Stimulated activated CD4-positive, alpha-beta T cell treated with anti-CD3 and anti-CD28 coated beads, Interleukin-1b, Interleukin-23, amount 100 ng/mL, for 24 hours (primary cell): ENCODE data around the gene APOBEC4.
"Not testable (repeated sequence)": the region's sequence is repeated elsewhere in the genome, so short reads cannot be mapped to it uniquely, and the experiment has no call there.

Source experiments
- DNase-seq, 4 experiments: peaks; one replicate each; pipeline ENCODE4 v3.0.0-alpha.2; 2020; ENCODE audit warnings: low read depth in 4 of 4, low spot score in 1 of 4

The APOBEC4 gene

GRCh38 chr1:183635099-183635605 is 18.0 kb downstream of the APOBEC4 start:
- DNase-seq: no peak

- DNase-seq: no peak
Observed at GRCh38 chr1:183634429-183635065, 18.6 kb downstream of the APOBEC4 start.

GRCh38 chr1:183633676-183634343 is 19.3 kb downstream of the APOBEC4 start:
- no peak for DNase-seq

- DNase-seq: no peak
Observed at GRCh38 chr1:183632964-183633363, 20.2 kb downstream of the APOBEC4 start.

GRCh38 chr1:183632114-183632513 is 21.0 kb downstream of the APOBEC4 start:
- no peak for DNase-seq

- no peak for DNase-seq
Observed at GRCh38 chr1:183630748-183631147, 22.4 kb downstream of the APOBEC4 start.

- no peak for DNase-seq
Observed at GRCh38 chr1:183628537-183628936, 24.6 kb downstream of the APOBEC4 start.

GRCh38 chr1:183626236-183626635 is 26.9 kb downstream of the APOBEC4 start:
- not testable (repeated sequence) for DNase-seq

- peak in 1 of 4 experiments; percentile 14 for DNase-seq
Observed at GRCh38 chr1:183622884-183623785, 30.0 kb downstream of the APOBEC4 start.

GRCh38 chr1:183622013-183622412 is 31.1 kb downstream of the APOBEC4 start:
- DNase-seq: no peak

- DNase-seq: no peak
Observed at GRCh38 chr1:183620311-183620710, 32.8 kb downstream of the APOBEC4 start.

- no peak for DNase-seq
Observed at GRCh38 chr1:183619781-183620180, 33.3 kb downstream of the APOBEC4 start.

GRCh38 chr1:183618202-183618601 is 34.9 kb downstream of the APOBEC4 start:
- DNase-seq: not testable (repeated sequence)

GRCh38 chr1:183612975-183613374 is 40.1 kb downstream of the APOBEC4 start:
- not testable (repeated sequence) for DNase-seq

GRCh38 chr1:183612407-183612806 is 40.7 kb downstream of the APOBEC4 start:
- DNase-seq: no peak

- no peak for DNase-seq
Observed at GRCh38 chr1:183611021-183611420, 42.1 kb downstream of the APOBEC4 start.

- DNase-seq: no peak
Observed at GRCh38 chr1:183609759-183610452, 43.2 kb downstream of the APOBEC4 start.

- no peak for DNase-seq
Observed at GRCh38 chr1:183609313-183609712, 43.8 kb downstream of the APOBEC4 start.

- DNase-seq: no peak
Observed at GRCh38 chr1:183607322-183607980, 45.7 kb downstream of the APOBEC4 start.

- DNase-seq: no peak
Observed at GRCh38 chr1:183605904-183606303, 47.2 kb downstream of the APOBEC4 start.
